Astrocyte of the spinal cord (primary cell): ENCODE data around the gene CFI.

Experiments
- DNase-seq: peaks from one replicate; pipeline ENCODE4 v3.0.0; 2011; ENCODE audit warnings: low read depth, low spot score
- H3K4me3 ChIP-seq: 2 replicates; pipeline ENCODE4 v1.5.1; 2011; ENCODE audit warnings: low read depth, mild to moderate bottlenecking, low read length, moderate library complexity
- CTCF ChIP-seq: IDR thresholded peaks from 2 replicates; pipeline ENCODE4 v1.5.1; 2012; ENCODE audit warnings: low read depth, mild to moderate bottlenecking, low read length, inconsistent platforms
- in situ Hi-C: cut with HindIII; loops from 2 replicates; pipeline ENCODE4 v1.10.0; 2017; ENCODE audit warnings: low sequenced_read_pairs

The CFI gene

GRCh38 chr4:109764376-109764775 lies 37.4 kb downstream of the CFI start:
- H3K4me3 ChIP-seq, result no peak overlapping the region
- no peak for TF ChIP-seq CTCF
- no peak for DNase-seq
- in situ Hi-C loops, result no loop called here

- in situ Hi-C loops, result no loop called here
- DNase-seq, result no peak
- no peak for TF ChIP-seq CTCF
- no peak overlapping the region for H3K4me3 ChIP-seq
These were observed 41.1 kb downstream of the CFI start for GRCh38 chr4:109760682-109761081.

- in situ Hi-C loops, result no loop called here
- H3K4me3 ChIP-seq, result no peak overlapping the region
- DNase-seq, result no peak
- TF ChIP-seq CTCF, result no peak
These were observed 46.1 kb downstream of the CFI start for GRCh38 chr4:109755656-109756055.

GRCh38 chr4:109754093-109754857 lies 47.5 kb downstream of the CFI start:
- in situ Hi-C loops, result no loop called here
- no peak for TF ChIP-seq CTCF
- no peak for DNase-seq

GRCh38 chr4:109752525-109752924 lies 49.3 kb downstream of the CFI start:
- DNase-seq, result no peak
- in situ Hi-C loops, result no loop called here
- no peak for TF ChIP-seq CTCF
- no peak overlapping the region for H3K4me3 ChIP-seq

More at GRCh38 chr4:109754093-109754857, 47.5 kb downstream of the CFI start:
- H3K4me3 ChIP-seq, result no peak overlapping the region

- no peak for DNase-seq
- no peak overlapping the region for H3K4me3 ChIP-seq
- no peak for TF ChIP-seq CTCF
- in situ Hi-C loops, result no loop called here
These were observed 49.9 kb downstream of the CFI start for GRCh38 chr4:109751852-109752251.
